CD8-positive, alpha-beta memory T cell (primary cell): ENCODE data around the gene AGAP1. TPM values are rescaled to one million over a fixed set of nuclear protein-coding genes. Genes with fewer than 3 reads are reported as not detected.

Experiments used
- CTCF ChIA-PET: fragments of 350-600 bp; sonication (Branson Sonifier 250); formaldehyde crosslinking; loops from one replicate; lab custom pipeline; 2021; ENCODE audit warnings: antibody characterized with exemption; lab: Charles Lee
- POLR2A ChIA-PET: fragments of 350-600 bp; sonication (Branson Sonifier 250); formaldehyde crosslinking; loops from one replicate; lab custom pipeline; 2021; ENCODE audit warnings: antibody characterized with exemption; lab: Charles Lee
- DNase-seq, 5 donors: peaks; one replicate each; pipeline versions ENCODE4 v3.0.0 to v3.0.0-alpha.2; 2020 to 2022; ENCODE audit warnings: mixed read lengths in 1 of 5
- H3K27ac ChIP-seq: one replicate; pipeline ENCODE4 v1.7.0; 2013; ENCODE audit warnings: low read depth, mild to moderate bottlenecking, low read length, moderate library complexity
- H3K27me3 ChIP-seq: 2 replicates; pipeline ENCODE4 v1.7.0; 2013; ENCODE audit warnings: low read length, mild to moderate bottlenecking; ENCODE audit not compliant: insufficient read depth, poor library complexity, severe bottlenecking
- H3K36me3 ChIP-seq: 2 replicates; pipeline ENCODE4 v1.7.0; 2013; ENCODE audit warnings: mild to moderate bottlenecking, low read length, moderate library complexity; ENCODE audit not compliant: insufficient read depth
- H3K4me1 ChIP-seq: 2 replicates; pipeline ENCODE4 v1.7.0; 2013; ENCODE audit warnings: mild to moderate bottlenecking, low read length, moderate library complexity; ENCODE audit not compliant: insufficient read depth
- H3K4me3 ChIP-seq: 2 replicates; pipeline ENCODE4 v1.7.0; 2013; ENCODE audit warnings: mild to moderate bottlenecking, low read length
- H3K9me3 ChIP-seq: 2 replicates; pipeline ENCODE4 v1.7.0; 2013; ENCODE audit warnings: mild to moderate bottlenecking, low read length
- H3K27ac Mint-ChIP-seq, 8 donors: one replicate each; pipeline ENCODE4 v1.8.0; 2020 to 2021; ENCODE audit warnings: mixed read lengths in 8 of 8, mild to moderate bottlenecking in 6 of 8, inconsistent platforms in 3 of 8, moderate library complexity in 3 of 8
- H3K27me3 Mint-ChIP-seq, 2 donors: one replicate each; pipeline ENCODE4 v1.8.0; 2020 to 2021; ENCODE audit warnings: mixed read lengths in 2 of 2, mild to moderate bottlenecking in 1 of 2, moderate library complexity in 1 of 2
- H3K36me3 Mint-ChIP-seq, 3 donors: one replicate each; pipeline ENCODE4 v1.8.0; 2020 to 2021; ENCODE audit warnings: mixed read lengths in 3 of 3, inconsistent platforms in 1 of 3, mild to moderate bottlenecking in 1 of 3
- H3K4me1 Mint-ChIP-seq, 3 donors: one replicate each; pipeline ENCODE4 v1.8.0; 2020 to 2021; ENCODE audit warnings: mixed read lengths in 3 of 3, inconsistent platforms in 1 of 3, mild to moderate bottlenecking in 1 of 3
- H3K4me3 Mint-ChIP-seq, 7 donors: one replicate each; pipeline ENCODE4 v1.8.0; 2020 to 2021; ENCODE audit warnings: mixed read lengths in 7 of 7, mild to moderate bottlenecking in 6 of 7, moderate library complexity in 4 of 7, inconsistent platforms in 2 of 7
- H3K9me3 Mint-ChIP-seq, 5 donors: one replicate each; pipeline ENCODE4 v1.8.0; 2020 to 2022; ENCODE audit warnings: mixed read lengths in 5 of 5, mild to moderate bottlenecking in 3 of 5, moderate library complexity in 2 of 5, inconsistent platforms in 1 of 5
- polyA plus RNA-seq: library from polyadenylated mRNA; unstranded; fragments of 300-500 nt; fragmentation: Illumina TruSeq; gene quantifications from one replicate; pipeline ENCODE4 v1.2.3, GENCODE V29; 2021
- total RNA-seq, 2 experiments: library from RNA; stranded (reverse); gene quantifications; one replicate each; pipeline ENCODE4 v1.2.3, GENCODE V29; 2021

The AGAP1 gene
- total and polyA plus RNA-seq, 3 experiments from 2014 or later, result 1.2 to 3.3 (median 2.7) TPM

DNA sequence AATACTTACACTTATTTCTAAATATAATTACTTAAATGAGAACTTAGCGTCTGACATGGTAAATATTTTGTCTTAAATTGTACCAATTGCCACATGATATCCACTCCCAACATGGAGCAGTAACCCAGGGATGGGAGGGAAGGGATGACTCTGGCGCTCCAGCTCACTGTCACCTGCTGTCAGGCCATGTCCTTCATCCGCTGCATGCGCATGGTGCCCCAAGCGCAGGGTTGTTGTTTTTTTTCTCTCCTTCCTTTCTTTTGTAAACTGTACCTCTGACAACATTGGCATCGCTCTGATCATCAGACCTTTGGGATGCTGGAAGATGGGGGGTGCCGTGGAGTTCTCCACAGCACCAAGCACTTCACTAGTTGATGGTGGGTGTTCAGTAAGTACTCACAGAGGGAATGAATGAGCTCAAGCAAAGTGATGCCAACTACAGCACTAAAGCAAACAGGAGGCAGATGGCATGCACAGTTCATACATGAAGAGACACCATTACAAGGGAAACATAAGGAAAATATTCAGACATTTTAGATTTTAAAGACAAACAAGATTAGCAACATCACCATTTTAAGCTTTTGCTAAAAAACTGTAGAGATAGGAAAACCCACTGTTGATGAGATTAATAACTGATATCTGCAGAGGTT is 426.5 kb downstream of the AGAP1 start:
- no peak overlapping the region for H3K27ac ChIP-seq
- Mint-ChIP-seq H3K27me3 (peaks cover 0 to 3% of the 10 kb centered on the region in 2 donors), H3K9me3 (peaks cover 0 to 3% (median under 1%) of the 10 kb centered on the region in 5 donors), H3K4me3 (no peak overlapping the region), H3K27ac (peak overlapping the region in 1 of 8 donors; percentile 34), H3K4me1 (no peaks in the 10 kb centered on the region), H3K36me3 (peaks cover 0 to 5% (median 1%) of the 10 kb centered on the region in 3 donors)
- ChIA-PET CTCF (no interaction called here), POLR2A (no interaction called here)
- no peaks in the 10 kb centered on the region for H3K36me3 ChIP-seq
- no peak overlapping the region for H3K4me3 ChIP-seq
- no peaks in the 10 kb centered on the region for H3K9me3 ChIP-seq
- DNase-seq, result no peak
- no peaks in the 10 kb centered on the region for H3K27me3 ChIP-seq
- no peaks in the 10 kb centered on the region for H3K4me1 ChIP-seq

GRCh38 chr2:235921508-235922191 is 427.8 kb downstream of the AGAP1 start:
- H3K36me3 Mint-ChIP-seq, result peaks cover 0 to 1% (median 0%) of the 10 kb centered on the region in 3 donors
- POLR2A ChIA-PET, result no interaction called here

GRCh38 chr2:235922839-235923238 is 429.0 kb downstream of the AGAP1 start:
- DNase-seq, result no peak
- Histone ChIP-seq H3K9me3 (no peaks in the 10 kb centered on the region), H3K36me3 (no peaks in the 10 kb centered on the region), H3K4me3 (no peak overlapping the region), H3K4me1 (no peaks in the 10 kb centered on the region), H3K27me3 (no peaks in the 10 kb centered on the region), H3K27ac (no peak overlapping the region)
- H3K9me3 Mint-ChIP-seq, result no peaks in the 10 kb centered on the region
- CTCF ChIA-PET, result no interaction called here
- H3K27me3 Mint-ChIP-seq, result peaks cover 0 to 3% of the 10 kb centered on the region in 2 donors
- no peak overlapping the region for H3K27ac Mint-ChIP-seq
- no peak overlapping the region for H3K4me3 Mint-ChIP-seq
- no peaks in the 10 kb centered on the region for H3K4me1 Mint-ChIP-seq
- H3K36me3 Mint-ChIP-seq, result peaks cover 0 to 2% (median 0%) of the 10 kb centered on the region in 3 donors
- POLR2A ChIA-PET, result no interaction called here

More at GRCh38 chr2:235921508-235922191, 427.8 kb downstream of the AGAP1 start:
- H3K4me1 ChIP-seq, result no peaks in the 10 kb centered on the region
- H3K4me3 ChIP-seq, result no peak overlapping the region
- CTCF ChIA-PET, result no interaction called here
- Mint-ChIP-seq H3K9me3 (no peaks in the 10 kb centered on the region), H3K4me3 (no peak overlapping the region), H3K4me1 (no peaks in the 10 kb centered on the region), H3K27ac (no peak overlapping the region), H3K27me3 (peaks cover 0 to 3% of the 10 kb centered on the region in 2 donors)
- H3K27ac ChIP-seq, result no peak overlapping the region
- H3K27me3 ChIP-seq, result no peaks in the 10 kb centered on the region
- H3K36me3 ChIP-seq, result no peaks in the 10 kb centered on the region
- no peaks in the 10 kb centered on the region for H3K9me3 ChIP-seq
- no peak for DNase-seq

DNA sequence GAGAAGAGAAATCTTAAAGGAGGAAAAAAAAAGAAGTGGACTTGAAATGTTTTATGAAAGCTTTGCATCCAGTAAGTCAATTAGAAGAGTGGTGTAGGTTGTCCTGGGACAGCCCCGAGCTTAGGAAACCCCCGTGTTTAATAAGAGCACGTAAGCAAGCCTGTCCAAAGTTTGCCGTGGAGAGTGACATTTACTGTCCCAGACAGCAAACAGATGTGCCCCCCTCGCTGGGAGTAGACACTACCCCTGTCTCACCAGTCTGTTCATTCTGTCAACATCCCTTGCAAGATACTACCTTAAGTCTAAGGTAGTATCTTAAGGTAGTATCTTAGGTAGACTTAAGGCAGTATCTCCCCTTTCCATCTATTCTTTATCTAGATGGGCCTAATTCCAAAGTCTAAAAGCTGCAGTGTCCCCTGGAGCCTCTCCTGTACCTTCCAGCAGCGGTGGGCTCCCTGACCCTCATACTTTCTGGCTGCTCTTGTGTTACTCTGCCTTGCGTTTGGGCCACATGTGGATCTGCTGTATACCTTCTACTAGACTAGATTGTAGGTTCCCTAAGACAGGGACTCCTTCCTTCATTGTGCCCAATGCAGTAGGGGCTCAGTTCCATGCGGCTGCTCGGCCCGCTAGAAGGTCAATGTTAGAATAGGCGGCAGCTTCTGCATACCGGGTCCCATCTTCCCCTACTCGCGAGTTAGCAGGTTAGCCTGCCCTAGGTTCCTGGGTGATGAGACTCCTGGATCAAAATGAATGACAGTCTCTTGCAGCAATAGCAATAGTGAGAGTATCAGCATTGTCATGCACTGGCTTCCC is 430.2 kb downstream of the AGAP1 start:
- CTCF ChIA-PET, result no interaction called here
- no peak overlapping the region for H3K4me3 Mint-ChIP-seq
- peaks cover 0 to 2% (median 0%) of the 10 kb centered on the region in 3 donors for H3K36me3 Mint-ChIP-seq
- peaks cover 0 to 3% of the 10 kb centered on the region in 2 donors for H3K27me3 Mint-ChIP-seq
- H3K27me3 ChIP-seq, result no peaks in the 10 kb centered on the region
- POLR2A ChIA-PET, result no interaction called here
- H3K4me1 ChIP-seq, result no peaks in the 10 kb centered on the region
- no peak overlapping the region for H3K4me3 ChIP-seq
- H3K9me3 Mint-ChIP-seq, result no peaks in the 10 kb centered on the region
- no peaks in the 10 kb centered on the region for H3K9me3 ChIP-seq
- no peaks in the 10 kb centered on the region for H3K4me1 Mint-ChIP-seq
- H3K27ac Mint-ChIP-seq, result peak overlapping the region in 1 of 8 donors; percentile 68
- DNase-seq, result no peak
- no peaks in the 10 kb centered on the region for H3K36me3 ChIP-seq
- H3K27ac ChIP-seq, result no peak overlapping the region

DNA sequence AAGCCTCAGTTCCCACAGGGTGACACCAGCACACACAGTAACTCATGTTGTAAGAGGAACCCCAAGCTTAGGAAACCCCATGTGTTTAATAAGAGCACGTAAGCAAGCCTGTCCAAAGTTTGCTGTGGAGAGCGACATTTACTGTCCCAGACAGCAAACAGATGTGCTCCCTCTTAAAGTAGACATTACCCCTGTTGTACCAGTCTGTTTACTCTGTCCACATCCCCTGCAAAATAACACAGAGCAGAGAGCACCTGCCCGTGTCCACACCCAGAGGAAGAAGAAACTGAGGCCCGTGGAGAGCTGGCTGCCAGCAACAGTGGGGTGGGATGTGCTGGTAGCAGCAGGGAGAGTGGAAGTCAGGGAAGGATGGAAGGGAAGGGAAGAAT is 430.8 kb downstream of the AGAP1 start:
- H3K9me3 ChIP-seq, result no peaks in the 10 kb centered on the region
- Mint-ChIP-seq H3K4me1 (no peaks in the 10 kb centered on the region), H3K27me3 (peaks cover 0 to 3% of the 10 kb centered on the region in 2 donors), H3K9me3 (no peaks in the 10 kb centered on the region), H3K36me3 (peaks cover 0 to 2% (median 0%) of the 10 kb centered on the region in 3 donors), H3K4me3 (no peak overlapping the region), H3K27ac (no peak overlapping the region)
- CTCF ChIA-PET, result no interaction called here
- H3K27ac ChIP-seq, result no peak overlapping the region
- no peaks in the 10 kb centered on the region for H3K4me1 ChIP-seq
- DNase-seq, result no peak
- no peaks in the 10 kb centered on the region for H3K36me3 ChIP-seq
- H3K4me3 ChIP-seq, result no peak overlapping the region
- POLR2A ChIA-PET, result no interaction called here
- H3K27me3 ChIP-seq, result no peaks in the 10 kb centered on the region

DNA sequence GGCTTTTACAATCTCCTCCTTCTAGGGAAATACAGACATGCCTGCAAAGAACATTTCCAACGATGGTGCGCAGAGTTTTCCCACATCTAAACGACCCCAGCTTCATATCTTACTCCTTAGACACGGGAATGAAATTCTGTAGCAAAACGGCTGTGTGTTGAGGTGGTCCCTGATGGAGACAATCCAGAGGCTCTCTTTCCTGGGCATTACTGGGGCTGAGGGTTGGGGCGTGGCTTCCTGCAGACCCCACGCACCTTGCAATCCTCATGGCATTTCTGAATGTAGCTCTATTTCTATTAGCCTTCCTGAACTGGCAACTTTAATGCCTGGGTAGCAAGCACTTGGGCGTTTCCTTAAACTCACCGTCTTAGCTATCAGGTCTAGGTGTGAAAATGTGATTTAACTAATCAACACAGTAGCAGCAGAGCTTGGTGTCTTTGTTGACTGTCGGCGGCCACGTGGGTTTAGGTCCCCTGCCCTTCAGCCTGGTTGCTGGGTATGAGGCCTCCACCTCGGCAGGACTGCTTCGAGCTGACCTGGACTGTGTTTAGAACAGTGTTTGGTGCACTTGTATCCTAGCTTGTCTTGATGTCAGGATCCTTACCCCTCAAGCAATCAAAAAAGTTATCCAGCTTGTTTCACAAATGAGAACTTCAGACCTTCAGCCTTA is 431.5 kb downstream of the AGAP1 start:
- H3K27me3 Mint-ChIP-seq, result peaks cover 0 to 3% of the 10 kb centered on the region in 2 donors
- POLR2A ChIA-PET, result no interaction called here

DNA sequence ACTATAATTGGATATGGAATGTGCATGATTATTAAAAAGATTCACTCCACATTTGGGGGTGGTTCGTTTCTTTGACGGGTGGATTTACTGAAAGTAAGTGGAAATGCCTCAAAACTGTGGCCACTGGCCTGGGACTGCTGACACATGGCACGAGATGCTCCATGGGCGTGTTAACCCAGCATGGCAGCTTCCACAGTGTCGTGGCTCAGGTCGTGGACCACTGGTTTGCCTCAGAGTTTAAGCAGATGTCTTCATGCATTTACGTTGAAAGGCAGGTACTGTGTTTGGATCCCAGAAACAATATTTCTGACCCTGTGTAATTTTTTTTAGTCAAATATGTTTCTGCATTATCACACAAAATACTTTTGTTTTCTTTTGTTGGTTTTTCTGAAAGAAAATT is 432.4 kb downstream of the AGAP1 start:
- H3K36me3 ChIP-seq, result no peaks in the 10 kb centered on the region
- H3K27me3 ChIP-seq, result no peaks in the 10 kb centered on the region
- H3K4me3 ChIP-seq, result no peak overlapping the region
- Mint-ChIP-seq H3K36me3 (peaks cover 0 to 2% (median 0%) of the 10 kb centered on the region in 3 donors), H3K9me3 (no peaks in the 10 kb centered on the region), H3K27me3 (peaks cover 0 to 3% of the 10 kb centered on the region in 2 donors), H3K4me1 (no peaks in the 10 kb centered on the region), H3K27ac (no peak overlapping the region), H3K4me3 (no peak overlapping the region)
- CTCF ChIA-PET, result no interaction called here
- POLR2A ChIA-PET, result no interaction called here
- H3K9me3 ChIP-seq, result no peaks in the 10 kb centered on the region
- no peak for DNase-seq
- H3K4me1 ChIP-seq, result no peaks in the 10 kb centered on the region
- H3K27ac ChIP-seq, result no peak overlapping the region

More for the DNA sequence above, 431.5 kb downstream of the AGAP1 start:
- CTCF ChIA-PET, result no interaction called here
- no peaks in the 10 kb centered on the region for H3K9me3 Mint-ChIP-seq
- Histone ChIP-seq H3K27ac (no peak overlapping the region), H3K36me3 (no peaks in the 10 kb centered on the region), H3K9me3 (no peaks in the 10 kb centered on the region), H3K27me3 (no peaks in the 10 kb centered on the region), H3K4me3 (no peak overlapping the region), H3K4me1 (no peaks in the 10 kb centered on the region)
- H3K4me1 Mint-ChIP-seq, result no peaks in the 10 kb centered on the region
- DNase-seq, result no peak
- H3K27ac Mint-ChIP-seq, result peak overlapping the region in 1 of 8 donors; percentile 22
- peaks cover 0 to 2% (median 0%) of the 10 kb centered on the region in 3 donors for H3K36me3 Mint-ChIP-seq
- H3K4me3 Mint-ChIP-seq, result no peak overlapping the region
